GM10248 (cell line): ENCODE data around the gene OVOL1.

Experiments
- CTCF ChIA-PET: fragments of 300-600 bp; sonication (Branson Sonifier 250); formaldehyde crosslinking; extraction: SDS; loops from one replicate; lab custom pipeline; 2021; ENCODE audit warnings: antibody characterized with exemption; lab: Yijun Ruan, JAX
- POLR2A ChIA-PET: fragments of 350-650 bp; sonication (Branson Sonifier 250); formaldehyde crosslinking; extraction: SDS; loops from one replicate; lab custom pipeline; 2020; ENCODE audit warnings: antibody characterized with exemption; lab: Yijun Ruan, JAX
- DNase-seq: peaks from one replicate; pipeline ENCODE4 v3.0.0; 2012; ENCODE audit errors: extremely low spot score
- CTCF ChIP-seq: IDR thresholded peaks from 2 replicates; pipeline ENCODE4 v1.5.1; 2012; ENCODE audit warnings: mild to moderate bottlenecking, low read depth; ENCODE audit errors: extremely low read depth, missing control alignments, control extremely low read depth

OVOL1 gene

GRCh38 chr11:65785319-65786007 lies 1.4 kb upstream of the OVOL1 start:
- ChIA-PET POLR2A (no interaction called here), CTCF (interaction anchor here (1.0 to 11.1 kb wide), 2 partner anchors 14 to 32 kb away, joined by 5 to 145 read pairs; no protein-coding TSS in a partner anchor)
- TF ChIP-seq CTCF, result no peak
- DNase-seq, result no peak

GRCh38 chr11:65786008-65786785 lies 666 bp upstream of the OVOL1 start:
- CTCF ChIA-PET, result no interaction called here
- TF ChIP-seq CTCF, result no peak
- POLR2A ChIA-PET, result no interaction called here
- DNase-seq, result peak; percentile 33

GRCh38 chr11:65787649-65788622 lies 1.1 kb downstream of the OVOL1 start:
- TF ChIP-seq CTCF, result no peak

GRCh38 chr11:65788821-65789220 lies 2.0 kb downstream of the OVOL1 start:
- TF ChIP-seq CTCF, result no peak
- no peak for DNase-seq
- CTCF ChIA-PET, result interaction anchor here (1.0 to 7.9 kb wide), 5 partner anchors 9 to 29 kb away, joined by 3 to 80 read pairs (median 5); partner anchors contain the start of gene AP5B1
- POLR2A ChIA-PET, result no interaction called here

More at GRCh38 chr11:65787649-65788622, 1.1 kb downstream of the OVOL1 start:
- DNase-seq, result no peak
- POLR2A ChIA-PET, result no interaction called here
- CTCF ChIA-PET, result interaction anchor here (1.0 to 7.9 kb wide), 5 partner anchors 8 to 30 kb away, joined by 3 to 80 read pairs (median 5); partner anchors contain the start of gene AP5B1

GRCh38 chr11:65789230-65790103 lies 2.6 kb downstream of the OVOL1 start:
- POLR2A ChIA-PET, result no interaction called here
- CTCF ChIA-PET, result interaction anchor here (1.0 to 7.9 kb wide), 8 partner anchors 8 to 45 kb away, joined by 3 to 80 read pairs (median 4); partner anchors contain the start of gene AP5B1
- no peak for DNase-seq
- TF ChIP-seq CTCF, result no peak
